Measurements from ENCODE around the gene RNF183. TPM values are rescaled to one million over a fixed set of nuclear protein-coding genes. Genes with fewer than 3 reads are reported as not detected.
A peak's percentile ranks its signal among the peaks of the same experiment; 100 is the strongest.

The RNF183 gene
- total RNA-seq, 1 donor from 2014 or later = not detected

GRCh38 chr9:113310538-113310937 lies 7.4 kb upstream of the RNF183 start:
- Mint-ChIP-seq H3K27me3 (ENCODE audit: unreplicated experiment) (peaks cover 12% of the 10 kb centered on the region), H3K4me3 (ENCODE audit: unreplicated experiment) (no peak overlapping the region)

DNA sequence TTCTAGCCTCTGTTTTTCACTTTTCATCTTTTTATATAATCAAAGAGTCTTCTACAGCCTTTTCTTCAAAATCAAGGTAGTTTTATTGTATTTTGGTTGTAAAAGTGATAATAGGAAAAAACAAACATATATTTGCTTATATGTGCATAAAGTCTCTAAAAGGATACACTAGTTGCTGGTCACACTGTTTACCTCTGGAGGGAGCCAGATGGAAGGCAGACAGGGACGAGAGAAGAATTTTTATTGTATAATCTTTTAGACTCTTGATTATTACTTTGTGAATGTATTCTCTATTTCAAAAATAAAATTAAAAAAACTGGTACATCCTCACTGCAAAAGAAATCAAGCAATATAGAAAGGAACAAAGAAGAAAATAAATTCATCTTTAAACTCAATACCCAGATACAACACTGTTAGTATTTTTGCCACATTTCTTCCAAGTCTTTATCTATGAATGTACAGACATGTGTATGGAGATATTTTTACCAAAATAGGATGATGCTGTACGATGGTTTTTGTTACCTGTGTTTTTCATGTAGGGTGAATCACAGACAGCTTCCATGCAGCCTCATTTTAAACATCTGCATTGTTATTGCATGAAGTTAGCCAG lies 6.1 kb upstream of the RNF183 start:
- H3K4me3 Mint-ChIP-seq (ENCODE audit: unreplicated experiment) = no peak overlapping the region
- no peaks in the 10 kb centered on the region for H3K9me3 Mint-ChIP-seq (ENCODE audit: unreplicated experiment)
- TF ChIP-seq, protein P1, sequence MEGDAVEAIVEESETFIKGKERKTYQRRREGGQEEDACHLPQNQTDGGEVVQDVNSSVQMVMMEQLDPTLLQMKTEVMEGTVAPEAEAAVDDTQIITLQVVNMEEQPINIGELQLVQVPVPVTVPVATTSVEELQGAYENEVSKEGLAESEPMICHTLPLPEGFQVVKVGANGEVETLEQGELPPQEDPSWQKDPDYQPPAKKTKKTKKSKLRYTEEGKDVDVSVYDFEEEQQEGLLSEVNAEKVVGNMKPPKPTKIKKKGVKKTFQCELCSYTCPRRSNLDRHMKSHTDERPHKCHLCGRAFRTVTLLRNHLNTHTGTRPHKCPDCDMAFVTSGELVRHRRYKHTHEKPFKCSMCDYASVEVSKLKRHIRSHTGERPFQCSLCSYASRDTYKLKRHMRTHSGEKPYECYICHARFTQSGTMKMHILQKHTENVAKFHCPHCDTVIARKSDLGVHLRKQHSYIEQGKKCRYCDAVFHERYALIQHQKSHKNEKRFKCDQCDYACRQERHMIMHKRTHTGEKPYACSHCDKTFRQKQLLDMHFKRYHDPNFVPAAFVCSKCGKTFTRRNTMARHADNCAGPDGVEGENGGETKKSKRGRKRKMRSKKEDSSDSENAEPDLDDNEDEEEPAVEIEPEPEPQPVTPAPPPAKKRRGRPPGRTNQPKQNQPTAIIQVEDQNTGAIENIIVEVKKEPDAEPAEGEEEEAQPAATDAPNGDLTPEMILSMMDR (IDR thresholded peaks at IDR 0.05) = peak; percentile 78
- H3K27ac Mint-ChIP-seq (ENCODE audit: unreplicated experiment) = no peak overlapping the region
- no peaks in the 10 kb centered on the region for H3K4me1 Mint-ChIP-seq (ENCODE audit: unreplicated experiment)
- no peak for DNase-seq (ENCODE audit: extremely low spot score, unreplicated experiment)
- no peaks in the 10 kb centered on the region for H3K36me3 Mint-ChIP-seq (ENCODE audit: unreplicated experiment)
- H3K27me3 Mint-ChIP-seq (ENCODE audit: unreplicated experiment) = peaks cover 14% of the 10 kb centered on the region

More at GRCh38 chr9:113310538-113310937, 7.4 kb upstream of the RNF183 start:
- no peak overlapping the region for H3K27ac Mint-ChIP-seq (ENCODE audit: unreplicated experiment)
- no peaks in the 10 kb centered on the region for H3K9me3 Mint-ChIP-seq (ENCODE audit: unreplicated experiment)
- no peaks in the 10 kb centered on the region for H3K4me1 Mint-ChIP-seq (ENCODE audit: unreplicated experiment)
- DNase-seq (ENCODE audit: extremely low spot score, unreplicated experiment) = no peak
- no peaks in the 10 kb centered on the region for H3K36me3 Mint-ChIP-seq (ENCODE audit: unreplicated experiment)
- TF ChIP-seq, protein P1 (IDR thresholded peaks at IDR 0.05) = no peak

- no peak overlapping the region for H3K27ac Mint-ChIP-seq (ENCODE audit: unreplicated experiment)
- H3K4me3 Mint-ChIP-seq (ENCODE audit: unreplicated experiment) = no peak overlapping the region
- peaks cover 14% of the 10 kb centered on the region for H3K27me3 Mint-ChIP-seq (ENCODE audit: unreplicated experiment)
- TF ChIP-seq, protein P1 (IDR thresholded peaks at IDR 0.05) = no peak
- H3K9me3 Mint-ChIP-seq (ENCODE audit: unreplicated experiment) = no peaks in the 10 kb centered on the region
- H3K36me3 Mint-ChIP-seq (ENCODE audit: unreplicated experiment) = no peaks in the 10 kb centered on the region
- H3K4me1 Mint-ChIP-seq (ENCODE audit: unreplicated experiment) = no peaks in the 10 kb centered on the region
- no peak for DNase-seq (ENCODE audit: extremely low spot score, unreplicated experiment)
Observed at GRCh38 chr9:113307396-113307975, 4.3 kb upstream of the RNF183 start.

DNA sequence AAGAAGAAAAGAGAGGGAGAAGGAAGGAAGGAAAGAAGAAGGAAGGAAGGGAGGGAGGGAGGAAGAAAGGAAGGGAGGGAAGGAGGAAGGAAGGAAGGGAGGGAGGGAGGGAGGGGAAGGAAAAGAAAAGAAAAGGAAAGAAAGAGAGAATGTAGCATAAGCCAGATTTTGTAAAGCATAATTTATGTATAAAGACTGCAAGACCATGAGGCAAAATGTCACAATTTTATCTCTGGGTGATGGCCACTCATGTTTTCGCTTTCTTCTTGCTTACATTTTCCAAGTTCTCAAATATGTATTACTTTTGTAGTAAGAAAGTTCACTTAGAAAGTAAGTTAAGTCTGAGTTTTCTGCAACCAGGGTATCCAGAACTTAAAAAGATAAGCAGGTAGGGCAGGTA lies 3.4 kb upstream of the RNF183 start:
- Mint-ChIP-seq H3K27me3 (ENCODE audit: unreplicated experiment) (peaks cover 20% of the 10 kb centered on the region), H3K36me3 (ENCODE audit: unreplicated experiment) (no peaks in the 10 kb centered on the region), H3K4me3 (ENCODE audit: unreplicated experiment) (no peak overlapping the region), H3K27ac (ENCODE audit: unreplicated experiment) (no peak overlapping the region), H3K9me3 (ENCODE audit: unreplicated experiment) (no peaks in the 10 kb centered on the region), H3K4me1 (ENCODE audit: unreplicated experiment) (no peaks in the 10 kb centered on the region)
- TF ChIP-seq, protein P1 (IDR thresholded peaks at IDR 0.05) = no peak
- no peak for DNase-seq (ENCODE audit: extremely low spot score, unreplicated experiment)

DNA sequence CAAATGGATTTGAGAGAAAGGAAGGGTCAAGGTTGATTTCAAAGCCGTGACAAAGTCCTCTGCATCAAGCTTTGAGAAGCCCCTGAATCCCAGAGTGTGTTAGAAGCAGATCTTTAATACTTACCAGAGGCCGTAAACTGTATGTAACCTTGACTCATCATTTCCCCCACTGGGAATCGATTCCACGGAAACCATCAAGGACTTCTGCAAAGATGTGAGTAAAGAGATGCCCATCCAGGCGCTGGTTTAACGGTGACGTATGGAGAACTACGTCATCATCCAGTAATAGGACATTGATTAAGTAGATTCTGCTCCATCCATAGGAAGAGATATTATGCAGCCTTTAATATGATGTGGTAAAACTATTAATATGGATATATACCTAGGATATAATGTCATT lies 1.6 kb downstream of the RNF183 start:
- H3K4me3 Mint-ChIP-seq (ENCODE audit: unreplicated experiment) = no peak overlapping the region
- DNase-seq (ENCODE audit: extremely low spot score, unreplicated experiment) = no peak
- H3K27ac Mint-ChIP-seq (ENCODE audit: unreplicated experiment) = no peak overlapping the region

More for the DNA sequence above, 1.6 kb downstream of the RNF183 start:
- no peaks in the 10 kb centered on the region for H3K9me3 Mint-ChIP-seq (ENCODE audit: unreplicated experiment)
- H3K36me3 Mint-ChIP-seq (ENCODE audit: unreplicated experiment) = no peaks in the 10 kb centered on the region
- H3K27me3 Mint-ChIP-seq (ENCODE audit: unreplicated experiment) = peaks cover 38% of the 10 kb centered on the region
- no peaks in the 10 kb centered on the region for H3K4me1 Mint-ChIP-seq (ENCODE audit: unreplicated experiment)
- TF ChIP-seq, protein P1 (IDR thresholded peaks at IDR 0.05) = no peak
